Measurements from ENCODE around the gene UMAD1.

GRCh38 chr7:7696458-7697119 is 56.0 kb downstream of the UMAD1 start:
- TF ChIP-seq, protein P1, sequence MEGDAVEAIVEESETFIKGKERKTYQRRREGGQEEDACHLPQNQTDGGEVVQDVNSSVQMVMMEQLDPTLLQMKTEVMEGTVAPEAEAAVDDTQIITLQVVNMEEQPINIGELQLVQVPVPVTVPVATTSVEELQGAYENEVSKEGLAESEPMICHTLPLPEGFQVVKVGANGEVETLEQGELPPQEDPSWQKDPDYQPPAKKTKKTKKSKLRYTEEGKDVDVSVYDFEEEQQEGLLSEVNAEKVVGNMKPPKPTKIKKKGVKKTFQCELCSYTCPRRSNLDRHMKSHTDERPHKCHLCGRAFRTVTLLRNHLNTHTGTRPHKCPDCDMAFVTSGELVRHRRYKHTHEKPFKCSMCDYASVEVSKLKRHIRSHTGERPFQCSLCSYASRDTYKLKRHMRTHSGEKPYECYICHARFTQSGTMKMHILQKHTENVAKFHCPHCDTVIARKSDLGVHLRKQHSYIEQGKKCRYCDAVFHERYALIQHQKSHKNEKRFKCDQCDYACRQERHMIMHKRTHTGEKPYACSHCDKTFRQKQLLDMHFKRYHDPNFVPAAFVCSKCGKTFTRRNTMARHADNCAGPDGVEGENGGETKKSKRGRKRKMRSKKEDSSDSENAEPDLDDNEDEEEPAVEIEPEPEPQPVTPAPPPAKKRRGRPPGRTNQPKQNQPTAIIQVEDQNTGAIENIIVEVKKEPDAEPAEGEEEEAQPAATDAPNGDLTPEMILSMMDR (IDR thresholded peaks at IDR 0.05 in 8 of 11, conservative IDR thresholded peaks at IDR 0.05 in 3 of 11), result no peak
- no peak for TF ChIP-seq POLR2A (IDR thresholded peaks at IDR 0.05)
